Mammary epithelial cell (primary cell): ENCODE results near the gene TMEM184A.

ENCODE experiments used
- CTCF ChIP-seq, 2 donors: IDR thresholded peaks in 1 of 2; conservative IDR thresholded peaks in 1 of 2; 2 replicates each; pipeline ENCODE4 v1.5.1; 2011 to 2012; ENCODE audit warnings: inconsistent platforms in 2 of 2, low read length in 2 of 2, mild to moderate bottlenecking in 2 of 2, control low read depth in 1 of 2, low read depth in 1 of 2; ENCODE audit not compliant: insufficient read depth in 1 of 2; ENCODE audit errors: extremely low read depth in 1 of 2
- EZH2 ChIP-seq: IDR thresholded peaks from 2 replicates; pipeline ENCODE4 v1.6.1; 2012; ENCODE audit warnings: low read length, inconsistent platforms, borderline replicate concordance

- no peak for TF ChIP-seq CTCF (conservative IDR thresholded peaks at IDR 0.05 in 1 of 2, IDR thresholded peaks at IDR 0.05 in 1 of 2; ENCODE audit: extremely low read depth in 1 of 2, insufficient read depth in 1 of 2, low read depth in 1 of 2, low read length in 2 of 2)
- no peak for TF ChIP-seq EZH2
Observed at GRCh38 chr7:1510780-1511154, 45.2 kb downstream of the TMEM184A start.
